Measurements from ENCODE around the gene ETV4.

- no peak for TF ChIP-seq POLR2AphosphoS5 (IDR thresholded peaks at IDR 0.05)
- TF ChIP-seq, protein P1, sequence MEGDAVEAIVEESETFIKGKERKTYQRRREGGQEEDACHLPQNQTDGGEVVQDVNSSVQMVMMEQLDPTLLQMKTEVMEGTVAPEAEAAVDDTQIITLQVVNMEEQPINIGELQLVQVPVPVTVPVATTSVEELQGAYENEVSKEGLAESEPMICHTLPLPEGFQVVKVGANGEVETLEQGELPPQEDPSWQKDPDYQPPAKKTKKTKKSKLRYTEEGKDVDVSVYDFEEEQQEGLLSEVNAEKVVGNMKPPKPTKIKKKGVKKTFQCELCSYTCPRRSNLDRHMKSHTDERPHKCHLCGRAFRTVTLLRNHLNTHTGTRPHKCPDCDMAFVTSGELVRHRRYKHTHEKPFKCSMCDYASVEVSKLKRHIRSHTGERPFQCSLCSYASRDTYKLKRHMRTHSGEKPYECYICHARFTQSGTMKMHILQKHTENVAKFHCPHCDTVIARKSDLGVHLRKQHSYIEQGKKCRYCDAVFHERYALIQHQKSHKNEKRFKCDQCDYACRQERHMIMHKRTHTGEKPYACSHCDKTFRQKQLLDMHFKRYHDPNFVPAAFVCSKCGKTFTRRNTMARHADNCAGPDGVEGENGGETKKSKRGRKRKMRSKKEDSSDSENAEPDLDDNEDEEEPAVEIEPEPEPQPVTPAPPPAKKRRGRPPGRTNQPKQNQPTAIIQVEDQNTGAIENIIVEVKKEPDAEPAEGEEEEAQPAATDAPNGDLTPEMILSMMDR (IDR thresholded peaks at IDR 0.05; ENCODE audit: poor library complexity, severe bottlenecking), result no peak
- TF ChIP-seq RAD21 (conservative IDR thresholded peaks at IDR 0.05), result no peak
- TF ChIP-seq TAF1 (IDR thresholded peaks at IDR 0.05; ENCODE audit: low read depth), result no peak
- no peak for TF ChIP-seq EZH2 (IDR thresholded peaks at IDR 0.05; ENCODE audit: borderline replicate concordance, insufficient read depth, low read length, poor library complexity, severe bottlenecking)
These were observed 2.2 kb downstream of the ETV4 start for GRCh38 chr17:43543771-43544575.

All from neural cell (in vitro differentiated cells).